HG03520 (cell line): ENCODE data around the gene ZDHHC12.
A peak's percentile ranks its signal among the peaks of the same experiment; 100 is the strongest.

Experiments
- ATAC-seq: cut with Tn5 transposase; IDR thresholded peaks from one replicate; pipeline ENCODE4 v1.9.1; 2021; ENCODE audit warnings: mild to moderate bottlenecking, moderate library complexity; ENCODE audit not compliant: unreplicated experiment

The ZDHHC12 gene

DNA sequence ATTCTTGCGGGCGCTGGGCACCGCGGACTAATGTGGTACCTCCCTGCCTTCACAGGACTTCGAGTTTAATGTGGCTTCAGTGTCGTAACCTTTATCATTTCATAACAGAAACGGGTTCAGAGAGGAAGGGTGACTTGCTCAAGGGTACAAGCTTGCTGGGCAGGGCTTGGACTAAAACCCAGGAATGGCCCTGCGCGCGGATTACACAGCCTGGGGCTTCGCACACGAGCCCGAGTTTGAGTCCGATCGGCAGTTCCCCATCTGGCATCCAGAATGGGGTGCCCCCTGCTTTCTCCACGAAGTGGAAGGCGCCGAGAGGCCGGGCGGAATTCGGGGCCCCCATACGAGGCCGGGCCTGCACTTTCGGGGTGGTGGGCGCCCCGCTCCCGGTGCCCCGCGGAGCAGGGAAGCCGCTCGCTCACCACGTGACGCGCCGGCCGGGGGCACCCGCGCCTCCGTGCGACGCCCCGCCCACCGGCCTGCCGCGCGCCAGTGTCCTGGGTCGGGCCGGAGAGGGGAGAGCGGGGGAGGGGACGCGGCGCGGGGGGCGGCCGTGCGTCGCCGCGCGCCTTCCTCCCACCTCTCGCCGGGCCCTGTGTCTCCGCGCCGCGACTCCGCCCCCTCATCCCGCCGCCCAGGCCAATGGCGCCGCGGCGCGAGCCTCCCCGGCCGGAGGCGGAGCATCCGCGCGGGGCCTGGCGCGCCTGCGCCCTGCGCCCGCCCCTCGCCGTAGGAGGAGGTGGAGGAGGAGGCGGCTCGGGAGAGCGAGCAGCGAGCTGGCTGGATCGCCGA, 35.2 kb downstream of the ZDHHC12 start, which contains the start of gene SET:
TSS of gene SET (plus strand) at position 722 of the 792 bp plus-strand sequence. CDS start 361 bp downstream, outside the sequence.
- ATAC-seq, result peak; percentile 61

DNA sequence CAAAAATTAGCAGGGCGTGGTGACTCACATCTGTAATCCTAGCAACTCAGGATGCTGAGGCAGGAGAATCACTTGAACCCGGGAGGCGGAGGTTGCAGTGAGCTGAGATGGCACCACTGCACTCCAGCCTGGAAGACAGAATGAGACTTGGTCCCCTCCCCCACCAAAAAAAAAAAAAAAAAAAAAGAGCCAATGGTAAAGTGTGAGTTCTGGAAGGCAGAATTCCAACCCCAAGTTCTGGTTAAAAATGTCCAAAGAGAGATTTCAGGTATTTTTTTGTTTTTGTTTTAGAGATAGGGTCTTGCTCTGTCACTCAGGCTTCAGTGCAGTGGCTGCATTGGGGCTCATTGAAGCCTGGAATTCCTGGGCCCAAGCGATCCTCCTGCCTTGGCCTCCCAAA, 36.5 kb downstream of the ZDHHC12 start:
- no peak for ATAC-seq

DNA sequence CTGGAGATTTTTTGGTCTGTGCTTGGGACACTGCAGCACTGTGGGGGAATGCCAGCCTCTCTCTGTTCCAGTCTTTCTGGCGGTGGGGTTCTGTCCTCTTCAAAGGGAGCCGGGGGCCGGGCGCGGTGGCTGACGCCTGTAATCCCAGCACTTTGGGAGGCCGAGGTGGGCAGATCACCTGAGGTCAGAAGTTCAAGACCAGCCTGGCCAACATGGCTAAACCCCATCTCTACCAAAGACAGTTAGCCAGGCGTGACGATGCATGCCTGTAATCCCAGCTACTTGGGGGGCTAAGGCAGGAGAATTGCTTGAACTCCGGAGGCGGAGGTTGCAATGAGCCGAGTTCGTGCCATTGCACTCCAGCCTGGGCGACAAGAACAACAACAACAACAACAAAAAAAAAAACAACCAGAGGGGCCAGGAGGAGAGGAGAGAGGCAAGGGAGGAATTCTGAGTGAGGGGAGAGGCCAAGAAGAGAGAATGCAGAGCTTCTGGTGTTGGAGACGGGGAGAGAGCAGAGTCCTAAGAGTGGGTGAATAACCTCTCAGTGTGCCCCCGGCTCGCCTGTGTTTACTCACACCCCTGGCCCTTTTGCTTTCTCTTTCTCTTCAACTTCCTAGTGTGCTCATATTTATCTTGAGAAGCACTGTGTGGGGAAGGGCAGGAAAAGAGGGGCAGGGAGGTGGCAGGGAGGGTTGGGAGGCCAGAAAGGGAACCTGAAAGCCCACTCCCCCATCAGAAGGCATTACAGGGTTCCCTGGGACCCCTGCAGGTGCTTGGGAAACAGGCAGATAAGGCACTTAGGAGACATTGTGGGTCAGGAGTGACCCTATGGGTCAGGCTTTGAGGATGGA, 38.1 kb downstream of the ZDHHC12 start:
- no peak for ATAC-seq

DNA sequence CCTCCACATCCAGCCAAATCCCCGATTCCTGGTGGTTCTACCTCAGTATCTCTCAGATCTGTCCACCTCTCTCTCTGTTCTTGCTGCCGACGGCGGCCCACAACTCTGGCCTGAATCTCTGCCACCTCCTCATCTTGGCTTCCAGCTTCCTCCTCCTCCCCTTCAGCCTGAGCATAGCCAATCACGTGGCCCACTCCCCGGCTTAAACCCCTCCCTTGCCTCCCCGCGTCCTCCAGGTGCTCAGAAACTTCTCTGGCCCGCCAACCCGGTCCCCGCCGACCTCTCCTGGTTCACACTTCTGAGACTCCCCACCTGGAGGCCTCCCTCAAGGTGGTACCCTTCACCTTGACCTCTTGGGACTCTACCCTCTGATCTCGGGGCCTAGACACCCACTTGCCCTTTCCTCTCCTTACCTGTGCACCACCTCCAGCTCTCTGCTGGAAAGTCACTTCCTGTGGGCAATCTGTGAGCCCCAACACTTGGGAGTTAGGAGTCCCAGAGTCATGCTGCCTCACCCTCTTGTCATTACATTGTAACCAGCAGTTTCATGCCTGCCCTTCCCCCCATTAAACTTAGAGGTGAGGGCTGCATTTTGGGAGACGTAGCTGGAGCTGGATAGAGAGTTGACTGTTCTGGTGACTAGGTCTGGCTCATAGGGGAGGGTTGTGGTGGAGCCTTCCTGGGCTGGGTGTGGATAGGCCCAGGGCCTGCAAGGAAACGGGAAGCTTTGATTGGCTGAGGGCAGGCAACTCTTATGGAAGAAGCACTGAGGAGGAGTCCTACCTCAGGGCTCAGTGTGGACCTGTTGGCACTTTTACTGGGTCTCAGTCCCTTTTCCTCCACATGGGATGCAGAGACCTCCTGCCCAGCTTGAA, 39.4 kb downstream of the ZDHHC12 start:
- no peak for ATAC-seq

DNA sequence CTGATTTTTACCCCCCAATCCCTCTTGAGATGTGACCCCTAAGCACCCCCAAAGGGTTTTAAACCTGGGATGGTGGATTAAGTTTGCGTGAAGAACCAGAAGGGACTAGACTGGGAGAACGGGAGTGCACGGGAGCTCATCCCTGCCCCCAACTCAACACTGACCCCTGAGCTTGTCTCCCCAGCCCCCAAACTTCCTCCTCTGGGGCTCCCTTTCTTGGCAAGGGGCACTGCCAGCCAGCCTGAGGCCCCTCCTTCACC, 39.9 kb downstream of the ZDHHC12 start:
- no peak for ATAC-seq

DNA sequence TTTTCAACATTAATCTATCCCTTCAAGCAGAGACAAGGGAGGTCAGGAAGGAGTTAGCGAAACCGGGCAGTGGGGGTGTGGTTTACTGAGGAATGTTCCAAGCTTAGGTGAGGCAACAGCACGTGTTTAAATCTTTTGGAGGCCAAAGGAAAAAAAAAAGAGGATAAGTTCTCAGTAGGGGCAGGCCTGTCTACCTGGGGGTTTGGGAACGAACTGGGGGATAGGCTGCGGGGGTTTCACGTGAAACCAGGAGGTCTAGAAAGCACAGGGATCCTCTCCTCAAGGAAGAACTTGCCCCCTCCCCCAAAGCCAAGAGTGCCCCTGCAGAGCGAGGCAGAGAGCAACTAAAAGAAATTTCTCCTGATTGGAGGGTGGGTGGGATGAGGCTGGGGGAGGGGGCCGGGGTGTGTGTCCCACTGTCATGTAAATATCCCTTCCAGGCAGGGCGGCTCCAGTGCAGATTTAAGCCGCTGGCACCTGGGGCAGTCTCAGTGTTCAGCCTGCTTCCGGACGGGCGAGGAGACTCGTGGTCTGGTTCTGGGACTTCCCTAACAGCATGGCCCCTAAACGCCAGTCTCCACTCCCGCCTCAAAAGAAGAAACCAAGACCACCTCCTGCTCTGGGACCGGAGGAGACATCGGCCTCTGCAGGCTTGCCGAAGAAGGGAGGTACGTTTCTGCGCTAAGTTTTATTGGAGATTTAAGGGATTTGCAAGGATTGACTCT, 40.4 kb downstream of the ZDHHC12 start:
- ATAC-seq, result no peak

DNA sequence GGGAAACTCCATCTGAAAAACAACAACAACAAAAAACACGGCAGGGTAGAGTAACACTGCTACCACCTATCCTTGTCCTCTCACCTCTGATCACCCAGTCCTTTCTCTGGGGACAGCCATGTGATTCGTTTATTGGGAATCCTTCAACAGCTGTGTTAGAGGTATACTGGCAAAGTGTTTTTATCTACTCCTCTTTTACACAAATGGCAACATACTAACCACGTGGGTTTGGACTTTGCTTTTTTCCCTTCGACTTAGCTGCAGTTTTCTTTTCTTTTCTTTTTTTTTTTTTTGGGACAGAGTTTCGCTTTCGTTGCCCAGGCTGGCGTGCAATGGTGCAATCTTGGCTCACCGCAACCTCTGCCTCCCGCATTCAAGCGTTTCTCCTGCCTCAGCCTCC, 46.1 kb downstream of the ZDHHC12 start:
- no peak for ATAC-seq

DNA sequence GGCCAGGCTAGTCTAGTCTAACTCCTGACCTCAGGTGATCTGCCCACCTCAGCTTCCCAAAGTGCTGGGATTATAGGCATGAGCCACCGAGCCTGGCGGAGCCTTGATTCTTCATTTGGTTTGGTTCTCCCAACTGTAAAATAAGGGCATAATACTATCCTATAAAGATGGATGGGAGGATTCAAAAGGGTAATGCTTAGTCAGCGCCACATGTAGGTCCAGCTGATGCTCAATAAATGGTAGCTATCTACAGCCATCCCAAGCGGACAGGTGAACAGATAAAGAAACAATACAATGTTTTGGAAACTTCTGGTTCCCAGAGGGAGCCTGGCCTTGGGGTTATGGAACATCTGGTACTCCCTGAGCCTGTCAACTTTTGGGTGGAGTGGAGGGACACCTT, 48.5 kb downstream of the ZDHHC12 start:
- no peak for ATAC-seq
